H9 (cell line): ENCODE measurements around the gene GPC6. TPM values are rescaled to one million over a fixed set of nuclear protein-coding genes. Genes with fewer than 3 reads are reported as not detected.

Experiments used
- DNase-seq: peaks from one replicate; pipeline ENCODE4 v3.0.0-alpha.2; 2017
- H2AFZ ChIP-seq: one replicate; pipeline ENCODE4 v1.6.1; 2013; ENCODE audit warnings: mild to moderate bottlenecking, low read length, control low read depth, moderate library complexity
- H2AK5ac ChIP-seq: 2 replicates; pipeline ENCODE4 v1.6.1; 2013; ENCODE audit warnings: low read length, control low read depth, mixed read lengths; ENCODE audit not compliant: insufficient read length
- H2BK120ac ChIP-seq: one replicate; pipeline ENCODE4 v1.6.1; 2013; ENCODE audit warnings: low read depth, mild to moderate bottlenecking, low read length, control low read depth, inconsistent platforms; ENCODE audit not compliant: poor library complexity, severe bottlenecking
- H2BK12ac ChIP-seq: 2 replicates; pipeline ENCODE4 v1.6.1; 2013; ENCODE audit warnings: low read length, control low read depth, mixed read lengths, low read depth; ENCODE audit not compliant: insufficient read length
- H2BK15ac ChIP-seq: 2 replicates; pipeline ENCODE4 v1.6.1; 2013; ENCODE audit warnings: low read depth, low read length, control low read depth
- H2BK20ac ChIP-seq: one replicate; pipeline ENCODE4 v1.6.1; 2013; ENCODE audit warnings: low read depth, mild to moderate bottlenecking, low read length, control low read depth, inconsistent platforms; ENCODE audit not compliant: poor library complexity, severe bottlenecking
- H2BK5ac ChIP-seq: 2 replicates; pipeline ENCODE4 v1.6.1; 2013; ENCODE audit warnings: low read length, control low read depth, mixed read lengths; ENCODE audit not compliant: insufficient read length
- H3K14ac ChIP-seq: 2 replicates; pipeline ENCODE4 v1.6.1; 2013; ENCODE audit warnings: low read length, control low read depth; ENCODE audit not compliant: insufficient read depth
- H3K18ac ChIP-seq: 2 replicates; pipeline ENCODE4 v1.6.1; 2013; ENCODE audit warnings: low read depth, mild to moderate bottlenecking, mixed read lengths, low read length, control low read depth; ENCODE audit not compliant: insufficient read length
- H3K23ac ChIP-seq: 2 replicates; pipeline ENCODE4 v1.6.1; 2013; ENCODE audit warnings: low read length, control low read depth, mixed read lengths, low read depth; ENCODE audit not compliant: insufficient read length
- H3K23me2 ChIP-seq: 2 replicates; pipeline ENCODE4 v1.6.1; 2013; ENCODE audit warnings: low read depth, mild to moderate bottlenecking, mixed read lengths, low read length, control low read depth; ENCODE audit not compliant: insufficient read length, poor library complexity, severe bottlenecking
- H3K27ac ChIP-seq: 2 replicates; pipeline ENCODE4 v1.5.1; 2013; ENCODE audit warnings: low read length, control low read depth, mixed read lengths, low read depth; ENCODE audit not compliant: insufficient read length
- H3K27me3 ChIP-seq: 2 replicates; pipeline ENCODE4 v1.6.1; 2013; ENCODE audit warnings: low read length, control low read depth, inconsistent platforms; ENCODE audit not compliant: insufficient read depth
- H3K4ac ChIP-seq: 2 replicates; pipeline ENCODE4 v1.6.1; 2013; ENCODE audit warnings: low read depth, mild to moderate bottlenecking, control low read depth, inconsistent platforms, low read length, moderate library complexity
- H3K4me1 ChIP-seq: 2 replicates; pipeline ENCODE4 v1.6.1; 2013; ENCODE audit warnings: low read length, control low read depth, inconsistent platforms; ENCODE audit not compliant: insufficient read depth
- H3K4me2 ChIP-seq: 2 replicates; pipeline ENCODE4 v1.6.1; 2013; ENCODE audit warnings: low read length, control low read depth, mixed read lengths; ENCODE audit not compliant: insufficient read length, insufficient read depth
- H3K56ac ChIP-seq: 2 replicates; pipeline ENCODE4 v1.6.1; 2013; ENCODE audit warnings: low read depth, mild to moderate bottlenecking, mixed read lengths, low read length, control low read depth; ENCODE audit not compliant: insufficient read length
- H3K79me1 ChIP-seq: 2 replicates; pipeline ENCODE4 v1.6.1; 2013; ENCODE audit warnings: low read depth, mild to moderate bottlenecking, moderate library complexity, low read length, control low read depth, inconsistent platforms; ENCODE audit not compliant: insufficient read depth, poor library complexity, severe bottlenecking
- H3K79me2 ChIP-seq: 2 replicates; pipeline ENCODE4 v1.6.1; 2013; ENCODE audit warnings: low read length, control low read depth, inconsistent platforms; ENCODE audit not compliant: insufficient read depth
- H3K9ac ChIP-seq: 2 replicates; pipeline ENCODE4 v1.6.1; 2013; ENCODE audit warnings: low read length, control low read depth, mixed read lengths; ENCODE audit not compliant: insufficient read length; ENCODE audit errors: extremely low read depth
- H3K9me3 ChIP-seq: one replicate; pipeline ENCODE4 v1.6.1; 2013; ENCODE audit warnings: low read depth, low read length, inconsistent platforms; ENCODE audit not compliant: control insufficient read depth
- H3T11ph ChIP-seq: one replicate; pipeline ENCODE4 v1.6.1; 2013; ENCODE audit warnings: mild to moderate bottlenecking, low read length, control low read depth, inconsistent platforms
- H4K20me1 ChIP-seq: one replicate; pipeline ENCODE4 v1.6.1; 2013; ENCODE audit not compliant: control insufficient read depth, insufficient read length, insufficient read depth
- H4K5ac ChIP-seq: 2 replicates; pipeline ENCODE4 v1.6.1; 2013; ENCODE audit warnings: low read depth, mild to moderate bottlenecking, mixed read lengths, low read length, control low read depth; ENCODE audit not compliant: insufficient read length
- H4K8ac ChIP-seq: replicated peaks from 2 replicates; pipeline ENCODE4 v1.6.1; 2013; ENCODE audit warnings: low read length, control low read depth, mixed read lengths, low read depth; ENCODE audit not compliant: insufficient read length
- H4K91ac ChIP-seq: 2 replicates; pipeline ENCODE4 v1.6.1; 2013; ENCODE audit warnings: low read depth, mild to moderate bottlenecking, moderate library complexity, mixed read lengths, low read length, control low read depth; ENCODE audit not compliant: insufficient read length
- H3K27ac Mint-ChIP-seq, 3 experiments: 2 replicates in 2 of 3; 3 replicates in 1 of 3; pipeline ENCODE4 v1.8.0; 2020 to 2021; ENCODE audit warnings: mixed read lengths in 3 of 3, mild to moderate bottlenecking in 1 of 3, moderate library complexity in 1 of 3
- H3K27me3 Mint-ChIP-seq: 2 replicates; pipeline ENCODE4 v1.8.0; 2021; ENCODE audit warnings: low read depth, mild to moderate bottlenecking, moderate library complexity, mixed read lengths
- H3K36me3 Mint-ChIP-seq, 3 experiments: 2 replicates in 2 of 3; 3 replicates in 1 of 3; pipeline ENCODE4 v1.8.0; 2020 to 2021; ENCODE audit warnings: low read depth in 3 of 3, mixed read lengths in 3 of 3; ENCODE audit not compliant: insufficient read depth in 1 of 3
- H3K4me1 Mint-ChIP-seq, 2 experiments: 2 replicates each; pipeline ENCODE4 v1.8.0; 2020; ENCODE audit warnings: mixed read lengths in 2 of 2
- H3K4me3 Mint-ChIP-seq, 2 experiments: 2 replicates in 1 of 2; 3 replicates in 1 of 2; pipeline ENCODE4 v1.8.0; 2020 to 2021; ENCODE audit warnings: mild to moderate bottlenecking in 2 of 2, mixed read lengths in 2 of 2, moderate library complexity in 1 of 2
- H3K9me3 Mint-ChIP-seq, 2 experiments: 2 replicates in 1 of 2; 3 replicates in 1 of 2; pipeline ENCODE4 v1.8.0; 2020; ENCODE audit warnings: mild to moderate bottlenecking in 2 of 2, mixed read lengths in 2 of 2, moderate library complexity in 1 of 2
- CTCF ChIP-seq: fragments of 200-600 bp; sonication (generic); conservative IDR thresholded peaks from 3 replicates; pipeline ENCODE4 v1.8.0; 2021; ENCODE audit warnings: antibody characterized with exemption, mild to moderate bottlenecking
- WGBS: extraction: QIAGEN DNeasy Blood & Tissue Kit; methylation state at CpG from one replicate; pipeline ENCODE4 v1.1.7; 2013; ENCODE audit warnings: missing lambda C conversion rate, low lambda C conversion rate, mixed read lengths; ENCODE audit not compliant: insufficient read length; ENCODE audit errors: extremely low coverage; 5-methylcytosine and 5-hydroxymethylcytosine counted together
- total RNA-seq: library from RNA; stranded (reverse); gene quantifications from 2 replicates; pipeline ENCODE4 v1.2.1, GENCODE V29; 2021

The GPC6 gene
- total RNA-seq, 1 experiment from 2014 or later: 15.6 TPM

GRCh38 chr13:93244141-93244917, 17.7 kb downstream of the GPC6 start:
- Histone ChIP-seq H3K9ac (no peak overlapping the region), H2BK120ac (no peak overlapping the region), H2BK12ac (no peak overlapping the region), H3K14ac (0 out of 2 replicates have a peak overlapping the region, but pooled peaks have one; percentile 23), H3K27ac (no peak overlapping the region), H2AFZ (no peak overlapping the region), H3K23me2 (no peaks in the 10 kb centered on the region), H4K5ac (no peak overlapping the region), H2BK20ac (no peak overlapping the region), H2AK5ac (no peak overlapping the region), H3K79me1 (no peaks in the 10 kb centered on the region), H4K8ac (no peak overlapping the region), H3K18ac (no peak overlapping the region), H4K91ac (no peak overlapping the region), H3K9me3 (no peaks in the 10 kb centered on the region), H3K27me3 (no peaks in the 10 kb centered on the region), H3K79me2 (peaks cover 15% of the 10 kb centered on the region; the same call in 1 of the 2 replicates), H3K4ac (no peak overlapping the region), H4K20me1 (no peaks in the 10 kb centered on the region), H3K4me1 (peaks cover 11% of the 10 kb centered on the region; the same call in 1 of the 2 replicates), H3K4me2 (no peak overlapping the region), H3K56ac (no peak overlapping the region), H2BK15ac (no peak overlapping the region), H2BK5ac (no peak overlapping the region), H3T11ph (no peak overlapping the region), H3K23ac (no peak overlapping the region)
- Mint-ChIP-seq H3K27me3 (no peaks in the 10 kb centered on the region), H3K36me3 (peaks cover 2 to 9% (median 4%) of the 10 kb centered on the region in 3 experiments; a peak in 6 of 7 replicates), H3K4me3 (no peak overlapping the region), H3K9me3 (peaks cover 3% of the 10 kb centered on the region in 2 experiments; a peak in 4 of 5 replicates), H3K4me1 (peaks cover 36 to 39% of the 10 kb centered on the region in 2 experiments), H3K27ac (peak overlapping the region in 2 of 3 experiments; percentile 57; a peak in 3 of 7 replicates)
- no CpG with 5 or more reads among the region's 17 CpGs for WGBS
- TF ChIP-seq CTCF: no peak
- DNase-seq: no peak
